Mesenchymal stem cell (in vitro differentiated cells and primary cell): Measurements from ENCODE around the gene SHC3.

ENCODE experiments used
- DNase-seq: peaks from one replicate; pipeline ENCODE4 v3.0.0-alpha.2; 2013
- H2AFZ ChIP-seq: one replicate; pipeline ENCODE4 v1.6.1; 2013; ENCODE audit warnings: low read depth, mild to moderate bottlenecking, control low read depth, inconsistent platforms, low read length, moderate library complexity
- H2AK5ac ChIP-seq: 2 replicates; pipeline ENCODE4 v1.6.1; 2013; ENCODE audit warnings: low read length, moderate library complexity, mild to moderate bottlenecking, inconsistent platforms; ENCODE audit not compliant: severe bottlenecking
- H2BK120ac ChIP-seq: one replicate; pipeline ENCODE4 v1.6.1; 2013; ENCODE audit warnings: low read depth, mild to moderate bottlenecking, inconsistent platforms, low read length, moderate library complexity
- H2BK12ac ChIP-seq, 2 experiments: one replicate each; pipeline ENCODE4 v1.6.1; 2013; ENCODE audit warnings: inconsistent platforms in 2 of 2, low read length in 2 of 2, mild to moderate bottlenecking in 2 of 2, moderate library complexity in 2 of 2, control low read depth in 1 of 2
- H2BK15ac ChIP-seq: one replicate; pipeline ENCODE4 v1.6.1; 2013; ENCODE audit warnings: mild to moderate bottlenecking, low read depth, inconsistent platforms; ENCODE audit not compliant: poor library complexity, severe bottlenecking
- H2BK5ac ChIP-seq: 2 replicates; pipeline ENCODE4 v1.6.1; 2013; ENCODE audit warnings: low read depth, mild to moderate bottlenecking, low read length, control low read depth, inconsistent platforms; ENCODE audit not compliant: poor library complexity, severe bottlenecking
- H3K14ac ChIP-seq, 2 experiments: one replicate each; pipeline ENCODE4 v1.6.1; 2013; ENCODE audit warnings: inconsistent platforms in 2 of 2, low read length in 2 of 2, control low read depth in 1 of 2, mild to moderate bottlenecking in 1 of 2, moderate library complexity in 1 of 2
- H3K18ac ChIP-seq, 2 experiments: one replicate each; pipeline ENCODE4 v1.6.1; 2013; ENCODE audit warnings: inconsistent platforms in 2 of 2, low read length in 2 of 2, control low read depth in 1 of 2, low read depth in 1 of 2, mild to moderate bottlenecking in 1 of 2
- H3K23ac ChIP-seq, 2 experiments: one replicate each; pipeline ENCODE4 v1.6.1; 2013; ENCODE audit warnings: inconsistent platforms in 2 of 2, low read length in 2 of 2, mild to moderate bottlenecking in 2 of 2, moderate library complexity in 2 of 2, control low read depth in 1 of 2
- H3K27ac ChIP-seq: 2 replicates; pipeline ENCODE4 v1.5.1; 2013; ENCODE audit warnings: mild to moderate bottlenecking, moderate library complexity, low read length, control low read depth, inconsistent platforms; ENCODE audit not compliant: poor library complexity, severe bottlenecking
- H3K27me3 ChIP-seq, 2 experiments: 2 replicates each; pipeline versions ENCODE4 v1.6.1 to v1.7.0; 2013; ENCODE audit warnings: low read length in 2 of 2, mild to moderate bottlenecking in 2 of 2, moderate library complexity in 2 of 2, control low read depth in 1 of 2, inconsistent platforms in 1 of 2; ENCODE audit not compliant: control insufficient read depth in 1 of 2, insufficient read depth in 1 of 2
- H3K36me3 ChIP-seq, 2 experiments: 2 replicates each; pipeline versions ENCODE4 v1.6.1 to v1.7.0; 2013; ENCODE audit warnings: low read length in 2 of 2, control low read depth in 1 of 2, inconsistent platforms in 1 of 2, low read depth in 1 of 2, mild to moderate bottlenecking in 1 of 2; ENCODE audit not compliant: insufficient read depth in 2 of 2, control insufficient read depth in 1 of 2
- H3K4ac ChIP-seq, 2 experiments: one replicate each; pipeline ENCODE4 v1.6.1; 2013; ENCODE audit warnings: inconsistent platforms in 2 of 2, low read length in 2 of 2, mild to moderate bottlenecking in 2 of 2, moderate library complexity in 2 of 2, control low read depth in 1 of 2, low read depth in 1 of 2
- H3K4me1 ChIP-seq: 2 replicates; pipeline ENCODE4 v1.6.1; 2013; ENCODE audit warnings: low read depth, low read length, control low read depth; ENCODE audit not compliant: control insufficient read depth, insufficient read depth
- H3K4me2 ChIP-seq: 2 replicates; pipeline ENCODE4 v1.6.1; 2013; ENCODE audit warnings: low read length, mild to moderate bottlenecking, inconsistent platforms; ENCODE audit not compliant: poor library complexity, severe bottlenecking
- H3K4me3 ChIP-seq, 2 experiments: 2 replicates each; pipeline versions ENCODE4 v1.5.1 to v1.7.0; 2013; ENCODE audit warnings: low read length in 2 of 2, mild to moderate bottlenecking in 2 of 2, control low read depth in 1 of 2, low read depth in 1 of 2; ENCODE audit not compliant: insufficient read depth in 1 of 2
- H3K79me1 ChIP-seq: replicated peaks from 2 replicates; pipeline ENCODE4 v1.6.1; 2013; ENCODE audit warnings: mild to moderate bottlenecking, control low read depth, low read length, inconsistent platforms; ENCODE audit not compliant: poor library complexity, severe bottlenecking
- H3K9ac ChIP-seq: 2 replicates; pipeline ENCODE4 v1.7.0; 2013; ENCODE audit warnings: mild to moderate bottlenecking, low read length, moderate library complexity
- H3K9me3 ChIP-seq: 2 replicates; pipeline ENCODE4 v1.7.0; 2013; ENCODE audit warnings: mild to moderate bottlenecking, low read length; ENCODE audit not compliant: control insufficient read depth
- H4K8ac ChIP-seq: one replicate; pipeline ENCODE4 v1.6.1; 2013; ENCODE audit warnings: inconsistent platforms, mild to moderate bottlenecking, low read length, moderate library complexity
- H4K91ac ChIP-seq: one replicate; pipeline ENCODE4 v1.6.1; 2013; ENCODE audit warnings: mild to moderate bottlenecking, low read length, inconsistent platforms
- WGBS: methylation state at CpG from one replicate; pipeline ENCODE4 v1.1.7; 2013; ENCODE audit warnings: mixed read lengths; 5-methylcytosine and 5-hydroxymethylcytosine counted together

The SHC3 gene

GRCh38 chr9:89143266-89143665 is 35.4 kb downstream of the SHC3 start:
- H2BK12ac ChIP-seq: no peak overlapping the region
- H3K9me3 ChIP-seq: no peaks in the 10 kb centered on the region
- no peak overlapping the region for H3K14ac ChIP-seq
- H2BK15ac ChIP-seq: no peak overlapping the region
- H3K4ac ChIP-seq: no peak overlapping the region
- no peak for DNase-seq
- peaks cover 2% of the 10 kb centered on the region for H3K4me1 ChIP-seq
- WGBS: 96% methylated on average over 5 of the region's 5 CpGs
- H3K27ac ChIP-seq: no peak overlapping the region
- no peak overlapping the region for H2AK5ac ChIP-seq
- no peaks in the 10 kb centered on the region for H3K36me3 ChIP-seq
- H2BK120ac ChIP-seq: no peak overlapping the region
- H4K8ac ChIP-seq: no peak overlapping the region
- H2BK5ac ChIP-seq: no peak overlapping the region
- H3K23ac ChIP-seq: no peak overlapping the region
- no peak overlapping the region for H3K4me3 ChIP-seq
- no peak overlapping the region for H2AFZ ChIP-seq
- H3K27me3 ChIP-seq: no peaks in the 10 kb centered on the region
- H3K9ac ChIP-seq: no peak overlapping the region
- H3K79me1 ChIP-seq: peaks cover 18% of the 10 kb centered on the region
- no peak overlapping the region for H4K91ac ChIP-seq
- H3K18ac ChIP-seq: no peak overlapping the region
- no peak overlapping the region for H3K4me2 ChIP-seq

- no peak overlapping the region for H3K9ac ChIP-seq
- no peaks in the 10 kb centered on the region for H3K36me3 ChIP-seq
- no peak overlapping the region for H2AK5ac ChIP-seq
- peaks cover 21% of the 10 kb centered on the region for H3K79me1 ChIP-seq
- no peak for DNase-seq
- no peak overlapping the region for H2AFZ ChIP-seq
- peaks cover 2% of the 10 kb centered on the region for H3K9me3 ChIP-seq
- no peak overlapping the region for H2BK5ac ChIP-seq
- H3K27ac ChIP-seq: peak overlapping the region; percentile 80
- WGBS: 100% methylated on average over 1 of the region's 1 CpG
- H3K4me2 ChIP-seq: no peak overlapping the region
- H3K23ac ChIP-seq: no peak overlapping the region
- no peak overlapping the region for H3K14ac ChIP-seq
- H3K18ac ChIP-seq: no peak overlapping the region
- H3K4me1 ChIP-seq: peaks cover 4% of the 10 kb centered on the region
- no peak overlapping the region for H2BK12ac ChIP-seq
- no peak overlapping the region for H2BK120ac ChIP-seq
- H3K4ac ChIP-seq: no peak overlapping the region
- no peak overlapping the region for H2BK15ac ChIP-seq
- H4K91ac ChIP-seq: no peak overlapping the region
- H3K4me3 ChIP-seq: no peak overlapping the region
- H3K27me3 ChIP-seq: no peaks in the 10 kb centered on the region
- H4K8ac ChIP-seq: no peak overlapping the region
These were observed 39.2 kb downstream of the SHC3 start for GRCh38 chr9:89139455-89139854.

- Histone ChIP-seq H4K8ac (no peak overlapping the region), H3K9ac (peak overlapping the region; percentile 48), H2BK120ac (no peak overlapping the region), H2AK5ac (peak overlapping the region; percentile 78), H2AFZ (no peak overlapping the region), H3K4ac (peak overlapping the region in 1 of 2 experiments; percentile 30), H2BK5ac (no peak overlapping the region), H3K79me1 (peaks cover 21% of the 10 kb centered on the region), H3K4me3 (peak overlapping the region in 1 of 2 experiments; percentile 18), H3K4me2 (no peak overlapping the region), H3K27me3 (no peaks in the 10 kb centered on the region), H3K9me3 (peaks cover 5% of the 10 kb centered on the region), H3K23ac (no peak overlapping the region), H3K27ac (peak overlapping the region; percentile 80), H3K14ac (no peak overlapping the region), H3K4me1 (peaks cover 4% of the 10 kb centered on the region), H3K36me3 (no peaks in the 10 kb centered on the region), H2BK12ac (peak overlapping the region in 1 of 2 experiments; percentile 37), H4K91ac (no peak overlapping the region), H3K18ac (no peak overlapping the region), H2BK15ac (no peak overlapping the region)
- WGBS: 95% methylated on average over 2 of the region's 3 CpGs
- peak; percentile 16 for DNase-seq
These were observed 39.9 kb downstream of the SHC3 start for GRCh38 chr9:89138463-89139390.

GRCh38 chr9:89137542-89138462 is 40.8 kb downstream of the SHC3 start:
- Histone ChIP-seq H3K23ac (no peak overlapping the region), H3K27ac (peak overlapping the region; percentile 55), H3K18ac (no peak overlapping the region), H3K4me2 (no peak overlapping the region), H2BK5ac (no peak overlapping the region), H3K9ac (peak overlapping the region; percentile 68), H3K4me3 (peak overlapping the region in 1 of 2 experiments; percentile 20), H4K8ac (no peak overlapping the region), H2BK12ac (peak overlapping the region in 1 of 2 experiments; percentile 37), H3K14ac (no peak overlapping the region), H3K4me1 (peaks cover 4% of the 10 kb centered on the region), H3K36me3 (no peaks in the 10 kb centered on the region), H3K4ac (peak overlapping the region in 1 of 2 experiments; percentile 30), H2AK5ac (peak overlapping the region; percentile 78), H3K27me3 (no peaks in the 10 kb centered on the region), H3K79me1 (peaks cover 15% of the 10 kb centered on the region), H2AFZ (no peak overlapping the region), H2BK15ac (no peak overlapping the region), H3K9me3 (peaks cover 5% of the 10 kb centered on the region), H4K91ac (no peak overlapping the region), H2BK120ac (no peak overlapping the region)
- 47% methylated on average over 7 of the region's 8 CpGs for WGBS
- peak; percentile 93 for DNase-seq
